H1 (cell line): ENCODE results near the gene PCGF3. TPM values are rescaled to one million over a fixed set of nuclear protein-coding genes. Genes with fewer than 3 reads are reported as not detected.

Experiments used
- ASH2L ChIP-seq: fragments of 200-600, 300-600 bp; sonication (generic); IDR thresholded peaks from one replicate; pipeline ENCODE4 v1.7.1; 2017; ENCODE audit warnings: low read length
- CBX5 ChIP-seq: fragments of 300-800, 300-1000 bp; sonication (generic); IDR thresholded peaks from 2 replicates; pipeline ENCODE4 v1.7.1; 2016; ENCODE audit warnings: antibody characterized with exemption, low read length, low read depth
- POLR2AphosphoS5 ChIP-seq: IDR thresholded peaks from 2 replicates; pipeline ENCODE4 v1.6.1; 2011; ENCODE audit warnings: low read depth, low read length
- POU5F1 ChIP-seq: IDR thresholded peaks from 2 replicates; pipeline ENCODE4 v1.6.1; 2011; ENCODE audit warnings: low read depth, mild to moderate bottlenecking, low read length, moderate library complexity
- SAP30 ChIP-seq: fragments of 300-600 bp; sonication (generic); IDR thresholded peaks from 2 replicates; pipeline ENCODE4 v1.7.1; 2012; ENCODE audit warnings: low read length, moderate library complexity, mild to moderate bottlenecking, inconsistent platforms; ENCODE audit not compliant: insufficient read depth, insufficient replicate concordance
- polyA plus RNA-seq, 7 experiments: library from polyadenylated mRNA; depleted of rRNA in 3 of 7; stranded (reverse) in 5 of 7; unstranded in 2 of 7; fragments of >200 nt in 5 of 7; fragments of 200-250 nt in 2 of 7; gene quantifications; 1 replicate in 5 of 7; 2 replicates in 1 of 7; 4 replicates in 1 of 7; pipeline versions ENCODE4 v1.2.1 to v1.2.3, GENCODE V29; 2011 to 2013; ENCODE audit warnings: missing spikeins in 2 of 7, mixed read lengths in 2 of 7
- total RNA-seq: library from RNA; stranded (reverse); fragmentation: NEBNext Ultra II Directional; extraction: Animal tissue kit (Norgen Biotek cat#: 25700); gene quantifications from 2 replicates; pipeline ENCODE4 v1.2.1, GENCODE V29; 2021
- TF ChIP-seq, protein P1 (sequence below): IDR thresholded peaks from 2 replicates; pipeline ENCODE4 v1.6.1; 2012; ENCODE audit warnings: low read length, inconsistent platforms

Gene PCGF3
- total and polyA plus RNA-seq, 2 of the 8 experiments (the other 6 are each of a cell fraction or from before 2014, with no cell fraction given): 52.7 to 52.9 TPM

DNA sequence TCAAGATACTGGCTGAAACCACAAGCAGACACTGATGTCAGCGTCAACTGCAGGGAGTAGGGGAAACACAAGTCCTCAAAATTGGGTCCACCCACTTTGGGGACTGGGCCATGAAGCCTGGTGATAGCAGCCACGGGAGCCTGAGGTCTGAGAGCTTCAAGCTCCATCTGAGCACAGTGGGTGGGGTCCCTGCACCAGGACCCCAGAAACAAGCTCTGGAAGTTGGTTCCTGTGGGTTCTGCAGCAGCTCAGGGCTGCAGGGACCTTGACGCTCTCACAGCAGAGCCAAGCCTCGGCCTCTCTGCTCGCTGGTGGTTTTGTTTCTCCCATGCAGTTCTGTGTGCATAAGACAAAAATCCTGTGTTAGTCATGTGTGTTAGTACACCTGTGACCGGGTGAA is 65.8 kb downstream of the PCGF3 start (continued):
- TF ChIP-seq CBX5 (no peak), ASH2L (no peak), SAP30 (no peak), POLR2AphosphoS5 (no peak), POU5F1 (no peak)
- TF ChIP-seq, protein P1, sequence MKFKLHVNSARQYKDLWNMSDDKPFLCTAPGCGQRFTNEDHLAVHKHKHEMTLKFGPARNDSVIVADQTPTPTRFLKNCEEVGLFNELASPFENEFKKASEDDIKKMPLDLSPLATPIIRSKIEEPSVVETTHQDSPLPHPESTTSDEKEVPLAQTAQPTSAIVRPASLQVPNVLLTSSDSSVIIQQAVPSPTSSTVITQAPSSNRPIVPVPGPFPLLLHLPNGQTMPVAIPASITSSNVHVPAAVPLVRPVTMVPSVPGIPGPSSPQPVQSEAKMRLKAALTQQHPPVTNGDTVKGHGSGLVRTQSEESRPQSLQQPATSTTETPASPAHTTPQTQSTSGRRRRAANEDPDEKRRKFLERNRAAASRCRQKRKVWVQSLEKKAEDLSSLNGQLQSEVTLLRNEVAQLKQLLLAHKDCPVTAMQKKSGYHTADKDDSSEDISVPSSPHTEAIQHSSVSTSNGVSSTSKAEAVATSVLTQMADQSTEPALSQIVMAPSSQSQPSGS: no peak
